Testis (tissue), 2 donors: ENCODE results near the gene SVIL.

Experiments
- CTCF ChIP-seq, 3 experiments: fragments of 450-650 bp in 2 of 3; fragments of 200-600 bp in 1 of 3; sonication (generic) in 1 of 3; IDR thresholded peaks; one replicate each; pipeline ENCODE4 v1.5.1; 2016 to 2019; ENCODE audit warnings: antibody characterized with exemption in 3 of 3, mild to moderate bottlenecking in 2 of 3, moderate library complexity in 1 of 3
- POLR2A ChIP-seq: fragments of 450-650 bp; IDR thresholded peaks from one replicate; pipeline ENCODE4 v1.6.1; 2017; ENCODE audit warnings: antibody characterized with exemption, mild to moderate bottlenecking, moderate library complexity

DNA sequence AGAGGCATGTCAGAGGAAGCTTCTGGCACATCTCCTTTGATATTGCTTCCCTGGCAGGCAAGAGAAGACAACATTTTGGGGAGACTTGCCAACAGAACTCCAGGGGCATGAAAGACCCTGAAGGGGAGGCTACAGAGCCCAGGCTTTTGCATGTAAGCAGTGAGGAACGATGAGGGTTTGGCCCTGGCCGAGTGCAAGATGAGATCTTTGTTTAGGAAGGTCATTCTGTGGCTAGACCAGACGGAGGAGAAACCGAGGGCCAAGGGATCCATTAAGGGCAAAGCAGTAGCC is 3.8 kb downstream of the SVIL start:
- TF ChIP-seq POLR2A = no peak
- TF ChIP-seq CTCF (IDR thresholded peaks at IDR 0.05) = no peak
